Fibroblast of the aortic adventitia (primary cell): ENCODE results near the gene FLT1. TPM values are rescaled to one million over a fixed set of nuclear protein-coding genes. Genes with fewer than 3 reads are reported as not detected.

ENCODE experiments used
- DNase-seq: peaks from one replicate; pipeline ENCODE4 v3.0.0-alpha.2; 2010; ENCODE audit warnings: low read depth
- H3K4me3 ChIP-seq: 2 replicates; pipeline ENCODE4 v1.5.1; 2011; ENCODE audit warnings: low read depth, mild to moderate bottlenecking, control low read depth, low read length, moderate library complexity
- CTCF ChIP-seq: IDR thresholded peaks from 2 replicates; pipeline ENCODE4 v1.5.1; 2011; ENCODE audit warnings: mild to moderate bottlenecking, low read length, control low read depth, inconsistent platforms; ENCODE audit not compliant: insufficient read depth
- total RNA-seq: library from RNA; depleted of rRNA; stranded (reverse); fragments of >200 nt; gene quantifications from 2 replicates; pipeline ENCODE4 v1.2.3, GENCODE V29; 2012; ENCODE audit warnings: low replicate concordance

FLT1 gene
- total RNA-seq, 1 donor: 0.36 TPM

GRCh38 chr13:28440774-28441504, 54.0 kb downstream of the FLT1 start:
- no peak for TF ChIP-seq CTCF
- no peak overlapping the region for H3K4me3 ChIP-seq
- no peak for DNase-seq

DNA sequence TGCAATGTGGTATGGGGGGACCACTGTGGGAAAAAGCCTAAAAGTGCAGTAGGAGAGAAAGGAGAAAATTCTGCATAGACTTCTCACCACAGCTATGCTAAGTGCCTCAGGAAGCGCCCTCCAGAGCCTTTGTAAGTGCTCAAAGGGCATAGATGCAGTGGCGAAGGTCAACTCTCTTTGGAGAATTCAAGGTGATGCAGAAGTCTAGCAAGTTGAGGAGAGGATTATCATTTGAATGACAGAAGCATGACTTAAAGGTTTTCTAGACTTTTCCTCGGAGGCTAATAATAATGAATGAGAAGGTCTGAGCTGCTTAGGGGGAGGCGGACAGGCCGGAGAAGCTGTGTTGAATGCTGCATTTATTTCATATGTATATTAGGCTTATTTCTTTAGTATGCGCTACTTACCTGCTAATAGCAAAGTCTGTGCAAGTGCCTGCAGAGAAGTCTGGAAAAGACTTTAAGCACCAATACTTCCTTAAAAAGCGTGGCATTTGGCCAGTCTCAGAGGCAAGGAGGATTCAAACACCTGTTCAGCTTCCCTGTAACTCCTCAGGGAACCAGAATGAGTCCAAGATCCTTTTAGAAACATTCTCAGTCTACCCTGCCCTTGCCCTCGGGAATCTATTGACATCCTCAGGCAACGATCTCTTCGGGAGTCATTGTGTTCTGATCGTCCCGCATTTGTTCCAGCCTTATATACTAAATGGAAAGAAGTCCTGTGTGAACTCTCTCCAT, 56.2 kb downstream of the FLT1 start:
- no peak for DNase-seq
- TF ChIP-seq CTCF: no peak
- H3K4me3 ChIP-seq: no peak overlapping the region

DNA sequence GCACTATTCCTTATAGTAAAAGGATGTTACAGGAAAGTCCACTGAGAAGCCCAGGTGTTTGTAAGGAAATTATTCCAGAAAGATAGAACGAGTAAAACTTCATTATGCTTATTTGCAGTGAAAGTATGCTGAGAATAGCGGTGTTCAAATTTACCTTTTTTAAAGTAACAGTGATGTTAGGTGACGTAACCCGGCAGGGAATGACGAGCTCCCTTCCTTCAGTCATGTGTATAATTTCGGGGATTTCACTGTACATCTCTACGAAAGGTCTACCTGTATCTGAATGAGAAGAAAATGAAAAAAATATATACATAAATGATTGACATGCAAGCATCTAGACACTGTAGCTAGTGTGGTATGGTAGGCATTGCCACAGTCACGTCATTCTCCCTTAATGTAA, 56.9 kb downstream of the FLT1 start:
- no peak overlapping the region for H3K4me3 ChIP-seq
- no peak for DNase-seq
- TF ChIP-seq CTCF: no peak

- no peak overlapping the region for H3K4me3 ChIP-seq
- DNase-seq: no peak
- no peak for TF ChIP-seq CTCF
Observed at GRCh38 chr13:28435917-28436316, 59.0 kb downstream of the FLT1 start.

- no peak for TF ChIP-seq CTCF
- H3K4me3 ChIP-seq: no peak overlapping the region
- no peak for DNase-seq
Observed at GRCh38 chr13:28434926-28435325, 60.0 kb downstream of the FLT1 start.

- no peak overlapping the region for H3K4me3 ChIP-seq
- no peak for DNase-seq
- TF ChIP-seq CTCF: no peak
Observed at GRCh38 chr13:28432816-28433560, 61.9 kb downstream of the FLT1 start.
